Renal cortical epithelial cell (primary cell): Measurements from ENCODE around the gene DUOXA1. TPM values are rescaled to one million over a fixed set of nuclear protein-coding genes. Genes with fewer than 3 reads are reported as not detected.
"Not testable (repeated sequence)": the region's sequence is repeated elsewhere in the genome, so short reads cannot be mapped to it uniquely, and the experiment has no call there.

Experiments
- DNase-seq: peaks from one replicate; pipeline ENCODE4 v3.0.0-alpha.2; 2011; ENCODE audit warnings: low read depth
- total RNA-seq: library from RNA; depleted of rRNA; stranded (reverse); fragments of >200 nt; gene quantifications from 2 replicates; pipeline ENCODE4 v1.2.3, GENCODE V29; 2014

Gene DUOXA1
- total RNA-seq, 1 donor from 2014 or later, result not detected

- no peak for DNase-seq
Observed at GRCh38 chr15:45113380-45113990, 16.2 kb downstream of the DUOXA1 start.

- no peak for DNase-seq
Observed at GRCh38 chr15:45112591-45113379, 16.9 kb downstream of the DUOXA1 start.

GRCh38 chr15:45112143-45112590 is 17.5 kb downstream of the DUOXA1 start:
- no peak for DNase-seq

- DNase-seq, result no peak
Observed at GRCh38 chr15:45111390-45112142, 18.1 kb downstream of the DUOXA1 start.

GRCh38 chr15:45110256-45110820 is 19.3 kb downstream of the DUOXA1 start:
- DNase-seq, result no peak

GRCh38 chr15:45107941-45108630 is 21.6 kb downstream of the DUOXA1 start:
- DNase-seq, result no peak

- DNase-seq, result no peak
Observed at GRCh38 chr15:45106002-45106790, 23.5 kb downstream of the DUOXA1 start.

- DNase-seq, result no peak
Observed at GRCh38 chr15:45105586-45105985, 24.1 kb downstream of the DUOXA1 start.

GRCh38 chr15:45104170-45104569 is 25.5 kb downstream of the DUOXA1 start:
- not testable (repeated sequence) for DNase-seq

- no peak for DNase-seq
Observed at GRCh38 chr15:45102226-45102625, 27.5 kb downstream of the DUOXA1 start.

- no peak for DNase-seq
Observed at GRCh38 chr15:45101749-45102148, 27.9 kb downstream of the DUOXA1 start.

- no peak for DNase-seq
Observed at GRCh38 chr15:45100884-45101625, 28.6 kb downstream of the DUOXA1 start.

GRCh38 chr15:45099549-45100165 is 30.0 kb downstream of the DUOXA1 start:
- DNase-seq, result no peak

GRCh38 chr15:45097466-45097865 is 32.2 kb downstream of the DUOXA1 start:
- DNase-seq, result no peak

GRCh38 chr15:45095661-45096060 is 34.0 kb downstream of the DUOXA1 start:
- no peak for DNase-seq

- DNase-seq, result no peak
Observed at GRCh38 chr15:45094358-45094730, 35.3 kb downstream of the DUOXA1 start.

- no peak for DNase-seq
Observed at GRCh38 chr15:45093622-45094357, 35.9 kb downstream of the DUOXA1 start.

GRCh38 chr15:45093013-45093412 is 36.7 kb downstream of the DUOXA1 start:
- DNase-seq, result no peak

- DNase-seq, result no peak
Observed at GRCh38 chr15:45091576-45091975, 38.1 kb downstream of the DUOXA1 start.
